SK-N-SH (cell line): ENCODE results near the gene ASB11.

Experiments
- EP300 ChIP-seq, 2 experiments: IDR thresholded peaks; 2 replicates each; pipeline versions ENCODE4 v1.4.0 to v1.6.1; 2012; ENCODE audit warnings: borderline replicate concordance in 1 of 2, low read depth in 1 of 2, low read length in 1 of 2
- EZH2phosphoT487 ChIP-seq: fragments of 200-600 bp; sonication (generic); IDR thresholded peaks from 2 replicates; pipeline ENCODE4 v1.6.1; 2017; ENCODE audit warnings: low read depth, mixed run types, mild to moderate bottlenecking, antibody characterized with exemption, moderate library complexity, borderline replicate concordance
- GABPA ChIP-seq: IDR thresholded peaks from 2 replicates; pipeline ENCODE4 v1.4.0; 2012; ENCODE audit warnings: low read depth, mild to moderate bottlenecking
- NRF1 ChIP-seq: IDR thresholded peaks from 2 replicates; pipeline ENCODE4 v1.6.1; 2012; ENCODE audit warnings: low read depth, mild to moderate bottlenecking, low read length
- POLR2AphosphoS5 ChIP-seq: IDR thresholded peaks from 2 replicates; pipeline ENCODE4 v1.6.1; 2012; ENCODE audit warnings: low read depth, low read length
- RAD21 ChIP-seq: IDR thresholded peaks from 2 replicates; pipeline ENCODE4 v1.6.1; 2012; ENCODE audit warnings: mild to moderate bottlenecking, low read length
- RFX5 ChIP-seq: IDR thresholded peaks from 2 replicates; pipeline ENCODE4 v1.6.1; 2012; ENCODE audit warnings: mild to moderate bottlenecking, improper control_type of control experiment, low read length
- SMC3 ChIP-seq: IDR thresholded peaks from 2 replicates; pipeline ENCODE4 v1.6.1; 2012; ENCODE audit warnings: low read depth, low read length, improper control_type of control experiment
- YY1 ChIP-seq: IDR thresholded peaks from 2 replicates; pipeline ENCODE4 v1.4.0; 2012; ENCODE audit warnings: low read depth, mild to moderate bottlenecking
- TF ChIP-seq, protein P1 (sequence below): fragments of 200-600 bp; sonication (generic); IDR thresholded peaks from 2 replicates; pipeline ENCODE4 v1.6.1; 2017; ENCODE audit warnings: antibody characterized with exemption, mild to moderate bottlenecking, moderate library complexity
- TF ChIP-seq, protein P2 (sequence below): fragments of 150-350 bp; IDR thresholded peaks from 2 replicates; pipeline ENCODE4 v1.6.1; 2017; ENCODE audit warnings: antibody characterized with exemption, low read length, low read depth, borderline replicate concordance
- TF ChIP-seq, protein P3 (sequence below): IDR thresholded peaks from 2 replicates; pipeline ENCODE4 v1.4.0; 2012; ENCODE audit warnings: low read depth

DNA sequence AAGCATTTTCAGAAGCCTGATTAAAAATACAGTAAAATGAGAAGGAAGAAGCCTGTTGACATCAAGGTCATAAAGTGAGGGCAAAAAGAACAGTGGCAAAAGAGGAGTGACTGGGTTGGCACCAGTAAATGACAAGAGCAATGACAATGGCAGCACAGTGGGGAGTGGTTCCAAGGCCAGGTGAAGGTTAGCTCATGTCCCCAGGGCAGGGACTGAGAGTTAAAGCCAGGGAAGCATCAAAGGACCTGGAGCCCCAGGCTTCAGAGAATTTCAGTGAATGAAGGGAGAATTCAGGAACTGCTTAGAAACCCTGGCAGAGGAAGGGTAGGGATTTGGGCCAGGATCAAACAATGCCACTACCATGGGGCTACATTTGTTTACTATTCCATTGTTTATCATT lies 28.7 kb upstream of the ASB11 start:
- TF ChIP-seq, protein P1, sequence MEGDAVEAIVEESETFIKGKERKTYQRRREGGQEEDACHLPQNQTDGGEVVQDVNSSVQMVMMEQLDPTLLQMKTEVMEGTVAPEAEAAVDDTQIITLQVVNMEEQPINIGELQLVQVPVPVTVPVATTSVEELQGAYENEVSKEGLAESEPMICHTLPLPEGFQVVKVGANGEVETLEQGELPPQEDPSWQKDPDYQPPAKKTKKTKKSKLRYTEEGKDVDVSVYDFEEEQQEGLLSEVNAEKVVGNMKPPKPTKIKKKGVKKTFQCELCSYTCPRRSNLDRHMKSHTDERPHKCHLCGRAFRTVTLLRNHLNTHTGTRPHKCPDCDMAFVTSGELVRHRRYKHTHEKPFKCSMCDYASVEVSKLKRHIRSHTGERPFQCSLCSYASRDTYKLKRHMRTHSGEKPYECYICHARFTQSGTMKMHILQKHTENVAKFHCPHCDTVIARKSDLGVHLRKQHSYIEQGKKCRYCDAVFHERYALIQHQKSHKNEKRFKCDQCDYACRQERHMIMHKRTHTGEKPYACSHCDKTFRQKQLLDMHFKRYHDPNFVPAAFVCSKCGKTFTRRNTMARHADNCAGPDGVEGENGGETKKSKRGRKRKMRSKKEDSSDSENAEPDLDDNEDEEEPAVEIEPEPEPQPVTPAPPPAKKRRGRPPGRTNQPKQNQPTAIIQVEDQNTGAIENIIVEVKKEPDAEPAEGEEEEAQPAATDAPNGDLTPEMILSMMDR = no peak
- TF ChIP-seq GABPA (no peak), POLR2AphosphoS5 (no peak), RFX5 (no peak), RAD21 (no peak), EP300 (IDR thresholded peaks at IDR 0.05; ENCODE audit: borderline replicate concordance in 1 of 2, low read depth in 1 of 2, low read length in 1 of 2) (no peak), YY1 (no peak), EZH2phosphoT487 (no peak), NRF1 (no peak), SMC3 (no peak)
- TF ChIP-seq, protein P2, sequence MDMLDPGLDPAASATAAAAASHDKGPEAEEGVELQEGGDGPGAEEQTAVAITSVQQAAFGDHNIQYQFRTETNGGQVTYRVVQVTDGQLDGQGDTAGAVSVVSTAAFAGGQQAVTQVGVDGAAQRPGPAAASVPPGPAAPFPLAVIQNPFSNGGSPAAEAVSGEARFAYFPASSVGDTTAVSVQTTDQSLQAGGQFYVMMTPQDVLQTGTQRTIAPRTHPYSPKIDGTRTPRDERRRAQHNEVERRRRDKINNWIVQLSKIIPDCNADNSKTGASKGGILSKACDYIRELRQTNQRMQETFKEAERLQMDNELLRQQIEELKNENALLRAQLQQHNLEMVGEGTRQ = no peak
- TF ChIP-seq, protein P3, sequence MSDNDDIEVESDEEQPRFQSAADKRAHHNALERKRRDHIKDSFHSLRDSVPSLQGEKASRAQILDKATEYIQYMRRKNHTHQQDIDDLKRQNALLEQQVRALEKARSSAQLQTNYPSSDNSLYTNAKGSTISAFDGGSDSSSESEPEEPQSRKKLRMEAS = no peak
